HCT116 (cell line): Measurements from ENCODE around the gene IRAK2. TPM values are rescaled to one million over a fixed set of nuclear protein-coding genes. Genes with fewer than 3 reads are reported as not detected.

Source experiments
- ATAC-seq: fragments of 200-7000 bp; cut with Tn5 transposase; 2 replicates; pipeline ENCODE4 v1.9.1; 2020; ENCODE audit warnings: mild to moderate bottlenecking, moderate library complexity
- BruUV-seq: library from RNA; stranded (reverse); fragments of 400-500 nt; replicated peaks from 2 replicates; lab custom pipeline; 2021; lab: Mats Ljungman, UMichigan
- CTCF ChIA-PET: fragments of 300-600 bp; sonication (Branson Sonifier 250); formaldehyde crosslinking; loops from one replicate; lab custom pipeline; 2021; ENCODE audit warnings: antibody characterized with exemption; lab: Charles Lee
- POLR2A ChIA-PET: fragments of 300-600, 350-600 bp; sonication (Branson Sonifier 250); formaldehyde crosslinking; loops from one replicate; lab custom pipeline; 2021; ENCODE audit warnings: antibody characterized with exemption; lab: Charles Lee
- RAD21 ChIA-PET, 2 experiments: fragments of 300-600 bp; sonication (Branson Sonifier 250); formaldehyde crosslinking; loops; one replicate each; lab custom pipeline; 2023; ENCODE audit warnings: low total read pairs in 2 of 2; ENCODE audit not compliant: uncharacterized antibody in 2 of 2, unreplicated experiment in 2 of 2, low non-redundant PET in 1 of 2; lab: Charles Lee
- DNase-seq: peaks from one replicate; pipeline ENCODE4 v3.0.0-alpha.2; 2010; ENCODE audit warnings: low read depth, low spot score
- H2AFZ ChIP-seq: fragments of 200-600 bp; shearing (Covaris generic), sonication (generic); 2 replicates; pipeline ENCODE4 v1.6.1; 2017; ENCODE audit warnings: low read depth, mixed run types, mixed read lengths, antibody characterized with exemption, low read length; ENCODE audit not compliant: poor library complexity, severe bottlenecking
- H3K27ac ChIP-seq: 2 replicates; pipeline ENCODE4 v1.5.1; 2012; ENCODE audit warnings: low read depth, low read length
- H3K27me3 ChIP-seq: fragments of 200-600 bp; sonication (generic); 2 replicates; pipeline ENCODE4 v1.6.1; 2016; ENCODE audit warnings: mixed run types, low read length, mixed read lengths; ENCODE audit not compliant: insufficient read depth
- H3K36me3 ChIP-seq, 2 experiments: fragments of 200-500 bp in 1 of 2; fragments of 200-600 bp in 1 of 2; sonication (Bioruptor generic) in 1 of 2; sonication (generic) in 1 of 2; 2 replicates each; pipeline versions ENCODE4 v1.5.1 to v1.6.1; 2014 to 2016; ENCODE audit warnings: low read length in 2 of 2, inconsistent platforms in 1 of 2, mixed read lengths in 1 of 2, mixed run types in 1 of 2; ENCODE audit not compliant: insufficient read depth in 2 of 2, control insufficient read depth in 1 of 2
- H3K4me1 ChIP-seq, 2 experiments: fragments of 200-600 bp in 1 of 2; sonication (generic) in 1 of 2; 2 replicates each; pipeline versions ENCODE4 v1.5.1 to v1.6.1; 2012 to 2017; ENCODE audit warnings: low read length in 2 of 2, inconsistent platforms in 1 of 2, mild to moderate bottlenecking in 1 of 2, mixed read lengths in 1 of 2, mixed run types in 1 of 2, moderate library complexity in 1 of 2; ENCODE audit not compliant: insufficient read depth in 2 of 2, control insufficient read depth in 1 of 2
- H3K4me2 ChIP-seq: fragments of 200-600 bp; sonication (generic); 2 replicates; pipeline ENCODE4 v1.6.1; 2017; ENCODE audit warnings: mixed run types, low read length, mixed read lengths
- H3K4me3 ChIP-seq, 2 experiments: fragments of 200-600 bp in 1 of 2; sonication (generic) in 1 of 2; replicated peaks in 1 of 2; 2 replicates each; pipeline ENCODE4 v1.5.1; 2011 to 2016; ENCODE audit warnings: low read length in 2 of 2, control low read depth in 1 of 2, low read depth in 1 of 2, mild to moderate bottlenecking in 1 of 2, mixed read lengths in 1 of 2, mixed run types in 1 of 2
- H3K79me2 ChIP-seq: fragments of 200-600 bp; sonication (generic); 2 replicates; pipeline ENCODE4 v1.6.1; 2017; ENCODE audit warnings: mild to moderate bottlenecking, mixed run types, low read length, moderate library complexity, mixed read lengths; ENCODE audit not compliant: insufficient read depth
- H3K9ac ChIP-seq: fragments of 200-600 bp; sonication (generic); 2 replicates; pipeline ENCODE4 v1.6.1; 2016; ENCODE audit warnings: low read length, mixed read lengths
- H3K9me2 ChIP-seq: fragments of 200-600 bp; sonication (generic), shearing (Covaris generic); 2 replicates; pipeline ENCODE4 v1.6.1; 2017; ENCODE audit warnings: mixed run types, mild to moderate bottlenecking, moderate library complexity; ENCODE audit not compliant: insufficient read depth
- H3K9me3 ChIP-seq, 2 experiments: fragments of 200-500 bp in 1 of 2; fragments of 200-600 bp in 1 of 2; sonication (Bioruptor generic) in 1 of 2; sonication (generic) in 1 of 2; 2 replicates each; pipeline ENCODE4 v1.6.1; 2014 to 2017; ENCODE audit warnings: low read length in 2 of 2, mixed read lengths in 2 of 2, inconsistent platforms in 1 of 2, low read depth in 1 of 2, mild to moderate bottlenecking in 1 of 2, mixed run types in 1 of 2, moderate library complexity in 1 of 2; ENCODE audit not compliant: control insufficient read depth in 1 of 2, insufficient read depth in 1 of 2
- H4K20me1 ChIP-seq: fragments of 200-600 bp; sonication (generic), shearing (Covaris generic); 2 replicates; pipeline ENCODE4 v1.6.1; 2017; ENCODE audit warnings: mixed run types, mild to moderate bottlenecking, moderate library complexity; ENCODE audit not compliant: insufficient read depth
- CBX3 ChIP-seq: IDR thresholded peaks from 2 replicates; pipeline ENCODE4 v1.6.1; 2012; ENCODE audit warnings: low read depth
- CTCF ChIP-seq, 3 experiments: fragments of 200-600 bp in 1 of 3; sonication (generic) in 1 of 3; IDR thresholded peaks in 2 of 3; conservative IDR thresholded peaks in 1 of 3; 2 replicates each; pipeline ENCODE4 v1.5.1; 2012 to 2017; ENCODE audit warnings: low read depth in 2 of 3, low read length in 2 of 3, antibody characterized with exemption in 1 of 3, borderline replicate concordance in 1 of 3, control low read depth in 1 of 3, mild to moderate bottlenecking in 1 of 3, mixed read lengths in 1 of 3, mixed run types in 1 of 3, moderate library complexity in 1 of 3; ENCODE audit not compliant: insufficient read depth in 1 of 3
- EGR1 ChIP-seq: IDR thresholded peaks from 2 replicates; pipeline ENCODE4 v1.6.1; 2012; ENCODE audit warnings: low read depth
- ELF1 ChIP-seq: IDR thresholded peaks from 2 replicates; pipeline ENCODE4 v1.6.1; 2012; ENCODE audit warnings: low read depth, borderline replicate concordance
- EZH2 ChIP-seq: fragments of 200-600 bp; sonication (generic); IDR thresholded peaks from 2 replicates; pipeline ENCODE4 v1.6.1; 2017; ENCODE audit warnings: antibody characterized with exemption, mixed run types
- EZH2phosphoT487 ChIP-seq: fragments of 200-600 bp; IDR thresholded peaks from 2 replicates; pipeline ENCODE4 v1.6.1; 2018; ENCODE audit warnings: antibody characterized with exemption, borderline replicate concordance
- FOSL1 ChIP-seq: IDR thresholded peaks from 2 replicates; pipeline ENCODE4 v1.6.1; 2012; ENCODE audit warnings: low read depth
- POLR2A ChIP-seq: IDR thresholded peaks from 2 replicates; pipeline ENCODE4 v1.7.0; 2011; ENCODE audit warnings: borderline replicate concordance; ENCODE audit not compliant: insufficient read depth, insufficient read length; ENCODE audit errors: extremely low read depth
- POLR2AphosphoS5 ChIP-seq: IDR thresholded peaks from 2 replicates; pipeline ENCODE4 v1.6.1; 2011; ENCODE audit warnings: mild to moderate bottlenecking, low read depth, low read length, moderate library complexity
- REST ChIP-seq: IDR thresholded peaks from 2 replicates; pipeline ENCODE4 v1.6.1; 2012; ENCODE audit warnings: low read depth
- SIN3A ChIP-seq: IDR thresholded peaks from 2 replicates; pipeline ENCODE4 v1.6.1; 2012; ENCODE audit warnings: low read depth
- SRF ChIP-seq: IDR thresholded peaks from 2 replicates; pipeline ENCODE4 v1.6.1; 2012; ENCODE audit warnings: low read depth
- TCF7L2 ChIP-seq: IDR thresholded peaks from 2 replicates; pipeline ENCODE4 v1.7.0; 2011; ENCODE audit warnings: borderline replicate concordance, inconsistent platforms; ENCODE audit not compliant: insufficient read depth, insufficient read length; ENCODE audit errors: extremely low read depth
- ZBTB33 ChIP-seq: IDR thresholded peaks from 2 replicates; pipeline ENCODE4 v1.6.1; 2011; ENCODE audit warnings: mild to moderate bottlenecking, low read length, moderate library complexity; ENCODE audit not compliant: insufficient replicate concordance; ENCODE audit errors: extremely low read depth
- ZNF274 ChIP-seq: fragments of 200-500 bp; sonication (Bioruptor generic); IDR thresholded peaks from 2 replicates; pipeline ENCODE4 v1.6.1; 2014; ENCODE audit warnings: mild to moderate bottlenecking, low read depth, low read length, inconsistent platforms
- intact Hi-C: fragments of 100-400 bp; cut with micrococcal nuclease; formaldehyde crosslinking; loops from 2 replicates; pipeline ENCODE4 v1.10.0; 2022
- total RNA-seq: library from RNA; stranded (reverse); gene quantifications from one replicate; pipeline ENCODE4 v1.2.1, GENCODE V29; 2021; ENCODE audit not compliant: unreplicated experiment

IRAK2 gene
- total RNA-seq, 1 experiment from 2014 or later: 3.6 TPM

GRCh38 chr3:10238345-10239183, 73.8 kb downstream of the IRAK2 start (continued):
- TF ChIP-seq EGR1 (no peak), ZNF274 (no peak), POLR2AphosphoS5 (no peak)
- TF ChIP-seq, all 23 proteins: peak for 0

GRCh38 chr3:10240799-10241198, 76.1 kb downstream of the IRAK2 start:
- no peaks in the 10 kb centered on the region for H3K4me1 ChIP-seq
- H3K9me2 ChIP-seq: no peaks in the 10 kb centered on the region
- no peak overlapping the region for H3K4me3 ChIP-seq
- no TSS peak for BruUV-seq
- H2AFZ ChIP-seq: no peak overlapping the region
- ChIA-PET CTCF (no interaction called here), POLR2A (no interaction called here), RAD21 (no interaction called here)
- intact Hi-C loops: no loop called here
- no peaks in the 10 kb centered on the region for H3K27me3 ChIP-seq
- 0 out of 4 replicates have a peak, but pooled peaks cover 0 to 4% of the 10 kb centered on the region in 2 experiments for H3K36me3 ChIP-seq
- DNase-seq (no peak), ATAC-seq (no peak)
- no peak for TF ChIP-seq ZBTB33
- no peak for TF ChIP-seq ELF1
- no peak for TF ChIP-seq EZH2phosphoT487
- no peak for TF ChIP-seq TCF7L2
- no peak for TF ChIP-seq EZH2
- TF ChIP-seq SRF: no peak
- no peak for TF ChIP-seq CTCF (IDR thresholded peaks at IDR 0.05 in 2 of 3, conservative IDR thresholded peaks at IDR 0.05 in 1 of 3; ENCODE audit: borderline replicate concordance in 1 of 3, insufficient read depth in 1 of 3, low read depth in 2 of 3, low read length in 2 of 3)
- TF ChIP-seq FOSL1: no peak
- no peak for TF ChIP-seq POLR2A
- no peak for TF ChIP-seq POLR2AphosphoS5
- TF ChIP-seq REST: no peak
- no peak for TF ChIP-seq SIN3A
- no peak for TF ChIP-seq CBX3
- H3K9ac ChIP-seq: no peak overlapping the region
- H3K27ac ChIP-seq: no peak overlapping the region
- H3K79me2 ChIP-seq: no peaks in the 10 kb centered on the region
- H3K9me3 ChIP-seq: peaks cover 6 to 15% of the 10 kb centered on the region in 2 experiments; a peak in 2 of 4 replicates
- no peaks in the 10 kb centered on the region for H4K20me1 ChIP-seq
- H3K4me2 ChIP-seq: no peak overlapping the region
